SK-N-MC (cell line): Measurements from ENCODE around the gene MAB21L1.

Experiments used
- EZH2 ChIP-seq: fragments of 200-600 bp; sonication (generic); IDR thresholded peaks from one replicate; pipeline ENCODE4 v1.6.1; 2017; ENCODE audit warnings: antibody characterized with exemption
- FOXP2 ChIP-seq: optimal IDR thresholded peaks from 2 replicates; pipeline ENCODE3; 2011; ENCODE audit warnings: mild to moderate bottlenecking, moderate library complexity; ENCODE audit not compliant: insufficient read depth; ENCODE audit errors: extremely low read length, control extremely low read depth
- POLR2AphosphoS5 ChIP-seq: IDR thresholded peaks from 2 replicates; pipeline ENCODE4 v1.6.1; 2012; ENCODE audit warnings: mild to moderate bottlenecking, low read depth, low read length, borderline replicate concordance

DNA sequence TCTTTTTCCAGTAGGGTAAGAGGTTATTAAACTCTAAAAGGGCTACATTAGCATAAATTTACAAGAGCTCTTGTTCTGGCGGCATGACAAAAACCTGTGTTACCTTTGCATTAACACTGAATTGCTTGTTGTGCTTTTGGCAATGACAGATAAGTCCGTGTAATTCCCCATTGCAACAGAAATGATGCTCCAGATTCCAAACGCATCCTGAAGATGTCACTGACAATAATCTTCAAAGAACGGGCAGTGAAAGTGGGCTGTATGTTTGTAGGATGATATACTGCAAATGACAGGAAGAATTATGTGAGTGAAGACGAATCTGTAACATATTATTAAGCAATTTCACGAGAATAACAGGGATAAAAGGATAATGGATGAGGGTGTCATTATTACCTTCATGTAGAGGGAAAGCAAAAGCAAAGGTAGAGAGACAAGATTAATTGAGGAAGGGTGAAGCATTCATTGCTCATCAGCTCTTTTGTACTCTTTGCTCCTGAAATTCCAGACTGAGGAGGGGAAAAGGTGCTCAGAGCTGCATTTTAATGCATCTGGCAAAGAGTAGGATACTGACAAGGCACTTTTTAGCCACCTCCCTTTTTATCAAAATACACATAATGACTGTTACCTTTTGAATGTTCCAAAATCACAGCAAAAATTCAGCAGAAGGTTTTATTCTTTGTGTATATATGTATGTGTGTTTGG is 38.5 kb upstream of the MAB21L1 start:
- no peak for TF ChIP-seq EZH2
- TF ChIP-seq POLR2AphosphoS5, result no peak
- TF ChIP-seq FOXP2, result no peak
